ENCODE measurements around the gene GRAP. TPM values are rescaled to one million over a fixed set of nuclear protein-coding genes. Genes with fewer than 3 reads are reported as not detected.
"Not testable (repeated sequence)": the region's sequence is repeated elsewhere in the genome, so short reads cannot be mapped to it uniquely, and the experiment has no call there.

GRAP gene
- total RNA-seq (ENCODE audit: unreplicated experiment): 50.2 TPM
- long read RNA-seq, transcript GRAP-201 (5 exons, 2,651 nt): major isoform, 8 of 11 reads
- long read RNA-seq, partial matches to known transcripts: 1 of 11 reads
- long read RNA-seq, other reads (novel, unspliced or antisense): 2 of 11 reads

DNA sequence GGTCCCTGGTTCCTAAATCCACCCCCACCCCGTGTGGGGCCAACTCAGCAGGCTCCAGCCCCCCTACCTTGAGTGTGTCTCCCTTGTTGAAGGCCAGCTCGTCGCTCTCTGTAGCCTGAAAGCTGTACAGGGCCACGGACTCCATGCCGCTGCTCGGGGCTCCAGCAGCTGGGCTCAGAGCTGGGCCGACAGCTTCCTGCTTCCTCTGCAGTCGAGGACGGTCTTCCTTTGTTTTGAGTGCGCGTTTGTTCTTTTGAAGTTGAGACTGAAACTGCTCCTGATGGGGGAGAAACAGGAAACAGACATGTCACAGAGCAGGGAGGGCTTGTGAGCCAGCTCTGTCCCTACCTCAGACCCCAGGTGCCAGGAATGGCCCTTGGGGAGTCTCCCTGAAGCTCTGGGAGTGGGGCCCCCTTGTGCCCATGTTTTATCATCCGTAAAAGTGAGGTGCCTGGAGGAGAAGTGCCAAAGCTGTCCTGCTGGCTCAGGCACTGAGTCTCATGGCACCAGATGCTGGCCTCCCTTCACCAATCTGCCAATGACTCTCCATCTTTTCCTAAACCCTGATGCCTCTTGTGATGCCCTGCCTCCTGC is at the start of gene GRAP:
TSS of gene GRAP (minus strand) at position 176 of the 594 bp plus-strand sequence. CDS start at position 145, 31 bp downstream.
- not testable (repeated sequence) for H3K4me3 Mint-ChIP-seq (ENCODE audit: unreplicated experiment); H3K27me3 Mint-ChIP-seq (ENCODE audit: unreplicated experiment); H3K4me1 Mint-ChIP-seq (ENCODE audit: unreplicated experiment); DNase-seq (ENCODE audit: low spot score); H3K36me3 Mint-ChIP-seq (ENCODE audit: low read depth, unreplicated experiment); H3K27ac Mint-ChIP-seq (ENCODE audit: unreplicated experiment); H3K9me3 Mint-ChIP-seq (ENCODE audit: unreplicated experiment)

GRCh38 chr17:19093684-19094438 is 47.1 kb upstream of the GRAP start:
- H3K4me3 Mint-ChIP-seq (ENCODE audit: unreplicated experiment); H3K36me3 Mint-ChIP-seq (ENCODE audit: low read depth, unreplicated experiment); H3K27me3 Mint-ChIP-seq (ENCODE audit: unreplicated experiment); H3K4me1 Mint-ChIP-seq (ENCODE audit: unreplicated experiment); H3K27ac Mint-ChIP-seq (ENCODE audit: unreplicated experiment); H3K9me3 Mint-ChIP-seq (ENCODE audit: unreplicated experiment): not testable (repeated sequence)
- peak; percentile 3 for DNase-seq (ENCODE audit: low spot score)

- not testable (repeated sequence) for H3K9me3 Mint-ChIP-seq (ENCODE audit: unreplicated experiment); H3K27me3 Mint-ChIP-seq (ENCODE audit: unreplicated experiment); H3K27ac Mint-ChIP-seq (ENCODE audit: unreplicated experiment); H3K4me3 Mint-ChIP-seq (ENCODE audit: unreplicated experiment); H3K4me1 Mint-ChIP-seq (ENCODE audit: unreplicated experiment); H3K36me3 Mint-ChIP-seq (ENCODE audit: low read depth, unreplicated experiment)
- peak; percentile 2 for DNase-seq (ENCODE audit: low spot score)
Observed at GRCh38 chr17:19092737-19093683, 46.3 kb upstream of the GRAP start.

- H3K36me3 Mint-ChIP-seq (ENCODE audit: low read depth, unreplicated experiment); H3K4me1 Mint-ChIP-seq (ENCODE audit: unreplicated experiment); H3K27ac Mint-ChIP-seq (ENCODE audit: unreplicated experiment); H3K4me3 Mint-ChIP-seq (ENCODE audit: unreplicated experiment); H3K9me3 Mint-ChIP-seq (ENCODE audit: unreplicated experiment); DNase-seq (ENCODE audit: low spot score); H3K27me3 Mint-ChIP-seq (ENCODE audit: unreplicated experiment): not testable (repeated sequence)
Observed at GRCh38 chr17:19090058-19090772, 43.5 kb upstream of the GRAP start.

- not testable (repeated sequence) for H3K27me3 Mint-ChIP-seq (ENCODE audit: unreplicated experiment); H3K27ac Mint-ChIP-seq (ENCODE audit: unreplicated experiment); H3K4me3 Mint-ChIP-seq (ENCODE audit: unreplicated experiment); H3K9me3 Mint-ChIP-seq (ENCODE audit: unreplicated experiment); H3K4me1 Mint-ChIP-seq (ENCODE audit: unreplicated experiment); H3K36me3 Mint-ChIP-seq (ENCODE audit: low read depth, unreplicated experiment)
- peak; percentile 22 for DNase-seq (ENCODE audit: low spot score)
Observed at GRCh38 chr17:19088804-19089685, 42.3 kb upstream of the GRAP start.

DNA sequence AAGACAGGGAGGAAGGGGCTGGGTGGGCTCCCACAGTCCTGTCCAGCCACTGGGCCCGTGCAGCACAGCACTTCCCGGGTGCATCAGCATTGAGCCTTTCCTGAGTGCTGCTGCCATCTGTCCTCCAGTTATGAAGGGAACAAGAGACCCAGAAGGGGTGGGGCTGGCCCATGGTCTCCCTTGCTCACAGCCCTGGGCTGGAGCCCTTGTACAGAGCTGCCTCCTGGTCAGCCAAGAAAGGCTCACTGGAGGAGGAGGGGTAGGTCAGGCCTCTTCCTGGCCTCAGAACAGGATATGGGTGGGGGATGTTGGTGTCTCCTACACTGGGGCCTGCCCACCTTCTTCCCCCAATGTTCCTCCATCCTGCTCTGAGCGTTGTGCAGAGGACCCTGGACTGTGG is 30.6 kb upstream of the GRAP start:
- not testable (repeated sequence) for H3K9me3 Mint-ChIP-seq (ENCODE audit: unreplicated experiment); H3K27me3 Mint-ChIP-seq (ENCODE audit: unreplicated experiment); H3K27ac Mint-ChIP-seq (ENCODE audit: unreplicated experiment); H3K36me3 Mint-ChIP-seq (ENCODE audit: low read depth, unreplicated experiment); DNase-seq (ENCODE audit: low spot score); H3K4me3 Mint-ChIP-seq (ENCODE audit: unreplicated experiment); H3K4me1 Mint-ChIP-seq (ENCODE audit: unreplicated experiment)

DNA sequence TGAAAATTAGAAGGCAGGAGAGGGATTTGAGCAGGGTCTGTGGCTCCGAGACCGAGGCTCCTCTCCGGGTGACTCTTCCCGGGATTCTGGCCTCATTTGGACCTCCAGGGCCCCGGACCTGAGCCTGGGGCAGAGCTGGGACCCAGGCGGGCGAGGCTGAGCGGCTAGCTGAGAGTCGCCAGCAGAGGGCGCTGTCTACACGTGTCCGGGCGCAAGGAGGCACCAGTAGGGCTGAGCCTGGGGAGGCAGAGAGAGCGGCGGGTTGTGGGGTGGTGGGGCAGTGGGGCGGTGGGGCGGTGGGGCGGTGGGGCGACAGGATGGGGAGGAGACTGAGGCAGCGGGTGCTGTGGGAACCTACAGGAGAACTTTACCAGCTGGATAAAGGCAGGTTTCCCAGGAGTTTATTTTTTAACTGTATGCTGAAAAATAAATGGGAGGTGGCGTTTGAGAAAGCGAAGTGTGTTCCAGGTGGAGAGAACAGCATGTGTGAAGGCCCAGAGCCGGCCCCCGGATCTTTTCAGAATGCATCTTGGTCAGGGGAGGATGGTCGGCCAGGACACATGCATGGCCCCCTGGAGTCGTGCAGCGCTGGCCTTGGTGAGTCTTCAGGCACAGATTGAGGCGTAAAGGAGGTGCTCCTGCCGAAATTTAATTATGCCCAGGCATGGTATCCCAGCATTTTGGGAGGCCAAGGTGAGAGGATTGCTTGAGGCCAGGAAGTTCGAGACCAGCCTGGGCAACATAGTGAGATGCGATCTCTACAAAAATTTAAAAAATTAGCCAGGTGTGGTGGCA is 29.8 kb upstream of the GRAP start:
- not testable (repeated sequence) for H3K36me3 Mint-ChIP-seq (ENCODE audit: low read depth, unreplicated experiment); H3K9me3 Mint-ChIP-seq (ENCODE audit: unreplicated experiment); H3K4me1 Mint-ChIP-seq (ENCODE audit: unreplicated experiment); H3K27me3 Mint-ChIP-seq (ENCODE audit: unreplicated experiment); H3K27ac Mint-ChIP-seq (ENCODE audit: unreplicated experiment); H3K4me3 Mint-ChIP-seq (ENCODE audit: unreplicated experiment)
- DNase-seq (ENCODE audit: low spot score): peak; percentile 3

DNA sequence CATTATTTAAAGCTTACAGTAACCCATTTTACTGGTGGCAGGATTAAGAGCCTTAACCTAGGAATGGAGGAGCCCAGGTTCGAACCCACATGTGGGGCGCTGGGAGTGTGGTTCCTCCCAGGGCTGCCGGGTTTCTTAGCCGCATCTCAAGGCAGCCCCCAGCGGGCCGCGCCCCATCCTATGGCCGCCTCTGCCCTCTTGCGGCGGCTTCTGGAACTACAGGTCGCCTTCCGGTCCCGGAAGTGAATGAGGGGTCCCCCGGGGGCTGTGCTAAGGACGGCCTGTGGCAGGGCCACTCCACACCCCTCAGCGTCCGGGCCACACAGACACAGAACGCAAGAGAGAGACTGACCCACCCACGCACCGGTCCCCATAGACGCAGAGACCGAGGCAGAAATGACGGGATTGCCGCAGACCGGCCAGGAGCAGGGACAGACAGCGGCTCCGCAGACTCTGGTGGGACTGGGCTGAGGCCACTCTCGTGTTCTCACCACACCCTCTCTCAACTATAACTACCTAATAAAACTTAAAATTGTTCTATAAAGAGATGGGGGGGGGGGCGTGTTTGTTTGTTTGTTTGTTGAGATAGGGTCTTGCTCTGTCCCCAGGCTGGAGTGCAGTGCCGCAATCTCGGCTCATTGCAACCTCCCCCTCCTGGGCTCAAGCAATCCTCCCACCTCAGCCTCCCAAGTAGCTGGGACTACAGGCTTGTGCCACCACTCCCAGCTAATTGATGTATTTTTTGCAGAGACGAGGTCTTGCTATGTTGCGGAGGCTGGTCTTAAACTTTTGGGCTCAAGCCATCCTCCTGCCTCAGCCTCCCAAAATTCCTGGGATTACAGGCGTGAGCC is 23.8 kb upstream of the GRAP start:
- H3K4me1 Mint-ChIP-seq (ENCODE audit: unreplicated experiment); H3K27ac Mint-ChIP-seq (ENCODE audit: unreplicated experiment); H3K27me3 Mint-ChIP-seq (ENCODE audit: unreplicated experiment); H3K36me3 Mint-ChIP-seq (ENCODE audit: low read depth, unreplicated experiment); H3K9me3 Mint-ChIP-seq (ENCODE audit: unreplicated experiment); DNase-seq (ENCODE audit: low spot score); H3K4me3 Mint-ChIP-seq (ENCODE audit: unreplicated experiment): not testable (repeated sequence)

DNA sequence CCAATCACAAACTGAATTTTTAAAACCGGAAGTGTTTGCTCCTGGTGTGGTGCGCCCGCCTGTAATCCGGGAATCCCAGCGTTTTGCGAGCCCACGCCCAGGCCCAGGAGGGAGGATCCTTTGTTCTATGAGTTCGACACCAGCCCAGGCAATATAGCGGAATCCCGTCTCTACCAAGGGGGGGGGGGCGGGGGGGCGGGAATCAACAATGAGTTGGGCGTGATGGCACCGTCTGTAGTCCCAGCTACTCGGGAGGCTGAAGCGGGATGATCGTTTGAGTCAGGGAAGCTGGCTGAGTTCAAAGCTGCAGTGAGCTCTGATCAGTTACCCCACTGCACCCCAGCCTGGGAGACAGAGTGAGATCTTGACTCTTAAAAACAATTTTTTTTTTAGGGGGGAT is 17.6 kb upstream of the GRAP start:
- H3K27me3 Mint-ChIP-seq (ENCODE audit: unreplicated experiment); DNase-seq (ENCODE audit: low spot score); H3K9me3 Mint-ChIP-seq (ENCODE audit: unreplicated experiment); H3K36me3 Mint-ChIP-seq (ENCODE audit: low read depth, unreplicated experiment); H3K27ac Mint-ChIP-seq (ENCODE audit: unreplicated experiment); H3K4me1 Mint-ChIP-seq (ENCODE audit: unreplicated experiment); H3K4me3 Mint-ChIP-seq (ENCODE audit: unreplicated experiment): not testable (repeated sequence)

All from endothelial cell (in vitro differentiated cells).